ENCODE data around the gene UFC1. TPM values are rescaled to one million over a fixed set of nuclear protein-coding genes. Genes with fewer than 3 reads are reported as not detected.

UFC1 gene
- total RNA-seq, 1 experiment from 2014 or later: 63.7 TPM

GRCh38 chr1:161172349-161172748 lies 18.6 kb downstream of the UFC1 start:
- H3K9ac ChIP-seq (ENCODE audit: low read length): no peak overlapping the region
- no peak overlapping the region for H2AFZ ChIP-seq (ENCODE audit: low read depth, low read length, poor library complexity, severe bottlenecking)
- intact Hi-C loops (cut with micrococcal nuclease): no loop called here
- ChIA-PET CTCF (interaction anchor here (1.5 kb wide), 1 partner anchor 209 kb away, joined by 3 read pairs; no protein-coding TSS in a partner anchor), RAD21 (ENCODE audit: low non-redundant PET in 1 of 2, low total read pairs in 2 of 2, uncharacterized antibody in 2 of 2, unreplicated experiment in 2 of 2) (no interaction called here), POLR2A (no interaction called here)
- peaks cover 17% of the 10 kb centered on the region for H3K79me2 ChIP-seq (ENCODE audit: insufficient read depth, low read length)
- BruUV-seq (replicated peaks): no TSS peak
- no peak overlapping the region for H3K4me3 ChIP-seq (replicated peaks in 1 of 2; ENCODE audit: low read depth in 1 of 2, low read length in 2 of 2)
- no peaks in the 10 kb centered on the region for H3K9me3 ChIP-seq (ENCODE audit: control insufficient read depth in 1 of 2, insufficient read depth in 1 of 2, low read depth in 1 of 2, low read length in 2 of 2)
- no peaks in the 10 kb centered on the region for H3K9me2 ChIP-seq (ENCODE audit: insufficient read depth)
- no peak overlapping the region for H3K27ac ChIP-seq (ENCODE audit: low read depth, low read length)
- ATAC-seq (no peak), DNase-seq (ENCODE audit: low read depth, low spot score) (no peak)
- H3K27me3 ChIP-seq (ENCODE audit: insufficient read depth, low read length): no peaks in the 10 kb centered on the region
- TF ChIP-seq EZH2 (IDR thresholded peaks at IDR 0.05) (no peak), POLR2A (IDR thresholded peaks at IDR 0.05; ENCODE audit: borderline replicate concordance, extremely low read depth, insufficient read depth, insufficient read length) (no peak), CTCF (IDR thresholded peaks at IDR 0.05 in 2 of 3, conservative IDR thresholded peaks at IDR 0.05 in 1 of 3; ENCODE audit: borderline replicate concordance in 1 of 3, insufficient read depth in 1 of 3, low read depth in 2 of 3, low read length in 2 of 3) (no peak), EGR1 (IDR thresholded peaks at IDR 0.05; ENCODE audit: low read depth) (no peak), RAD21 (IDR thresholded peaks at IDR 0.05; ENCODE audit: low read depth) (no peak), JUND (IDR thresholded peaks at IDR 0.05) (no peak), ZFX (IDR thresholded peaks at IDR 0.05) (no peak), SRF (IDR thresholded peaks at IDR 0.05; ENCODE audit: low read depth) (no peak), TCF7L2 (IDR thresholded peaks at IDR 0.05; ENCODE audit: borderline replicate concordance, extremely low read depth, insufficient read depth, insufficient read length) (no peak), ZNF274 (IDR thresholded peaks at IDR 0.05; ENCODE audit: low read depth, low read length) (no peak)
- no peak overlapping the region for H3K4me2 ChIP-seq (ENCODE audit: low read length)
- H3K36me3 ChIP-seq (ENCODE audit: control insufficient read depth in 1 of 2, insufficient read depth in 2 of 2, low read length in 2 of 2): peaks cover 21 to 38% of the 10 kb centered on the region in 2 experiments; a peak in 3 of 4 replicates
- peaks cover 7 to 15% of the 10 kb centered on the region in 2 experiments; a peak in 3 of 4 replicates for H3K4me1 ChIP-seq (ENCODE audit: control insufficient read depth in 1 of 2, insufficient read depth in 2 of 2, low read length in 2 of 2)
- no peaks in the 10 kb centered on the region for H4K20me1 ChIP-seq (ENCODE audit: insufficient read depth)
